SIG-M5 treated with dmso at 0.1 percent for 504 hours (cell line): ENCODE data around the gene C4A.
"Not testable (repeated sequence)": the region's sequence is repeated elsewhere in the genome, so short reads cannot be mapped to it uniquely, and the experiment has no call there.

ENCODE experiments used
- DNase-seq: peaks from one replicate; lab custom pipeline; 2025; ENCODE audit not compliant: unreplicated experiment; lab: John Stamatoyannopoulos, UW

C4A gene

GRCh38 chr6:32047855-32048766, 66.3 kb downstream of the C4A start:
- DNase-seq = peak; percentile 23

DNA sequence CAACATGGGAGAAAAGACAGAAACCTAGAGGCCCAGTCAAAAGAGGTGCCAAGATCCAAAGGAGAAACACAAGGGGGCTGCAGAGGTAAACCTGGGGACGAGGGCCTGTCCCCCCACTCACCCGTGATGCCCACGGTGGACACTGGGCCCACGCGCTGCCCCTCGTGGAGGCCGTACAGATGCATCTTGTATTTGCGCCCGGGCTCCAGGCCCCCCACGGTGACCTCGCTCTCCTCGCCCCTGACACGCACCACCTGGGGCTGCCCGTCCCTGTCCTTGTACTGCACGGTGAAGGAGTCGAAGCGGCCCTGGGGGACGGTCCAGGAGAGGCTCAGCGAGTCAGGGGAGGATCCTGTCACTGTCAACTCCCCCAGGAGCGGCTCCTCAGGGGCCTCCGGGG, 67.3 kb downstream of the C4A start:
- not testable (repeated sequence) for DNase-seq

DNA sequence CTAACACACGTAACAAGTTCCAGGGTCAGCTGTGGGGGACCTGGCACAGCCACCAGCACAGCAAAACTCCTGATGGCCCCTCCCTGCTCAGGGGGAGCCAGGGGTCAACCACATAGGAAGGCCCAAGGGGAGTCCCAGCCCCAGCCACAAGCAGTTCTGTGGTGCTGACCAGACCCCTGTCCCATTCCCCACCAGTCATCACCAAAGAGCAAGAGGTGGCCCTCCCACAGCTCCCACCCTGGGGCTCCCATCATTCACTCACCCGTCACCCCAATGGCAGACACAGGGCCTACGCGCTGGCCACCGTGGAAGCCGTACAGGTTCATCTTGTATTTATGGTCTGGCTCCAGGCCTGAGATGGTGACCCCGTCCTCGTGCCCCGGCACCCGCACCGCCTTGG, 67.9 kb downstream of the C4A start:
- DNase-seq = not testable (repeated sequence)

GRCh38 chr6:32050562-32050961, 68.7 kb downstream of the C4A start:
- no peak for DNase-seq
